Effector CD4-positive, alpha-beta T cell (primary cell): Measurements from ENCODE around the gene STARD13.

ENCODE experiments used
- DNase-seq: peaks from one replicate; pipeline ENCODE4 v3.0.0-alpha.2; 2020

The STARD13 gene

GRCh38 chr13:33303855-33304597 is 18.5 kb upstream of the STARD13 start:
- DNase-seq: no peak

DNA sequence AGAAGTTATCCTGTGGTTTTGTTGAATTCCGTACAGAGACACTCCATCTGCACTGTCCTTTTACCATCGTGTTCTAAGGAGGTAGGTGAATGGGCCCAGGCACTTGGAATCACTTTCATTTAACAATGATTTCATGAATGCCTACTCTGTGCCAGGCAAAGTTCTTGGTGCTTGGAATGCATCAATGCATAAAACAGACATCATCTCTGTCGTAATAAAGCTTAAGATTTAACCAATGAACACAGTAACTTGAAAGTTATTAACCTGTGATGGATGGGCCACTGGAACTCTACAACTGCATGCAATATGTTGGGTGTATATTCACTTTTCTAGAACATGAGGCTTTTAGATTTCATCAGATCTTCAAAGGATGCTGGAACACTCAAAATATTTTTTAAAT is 14.1 kb upstream of the STARD13 start:
- DNase-seq: no peak

- no peak for DNase-seq
Observed at GRCh38 chr13:33296793-33297425, 11.4 kb upstream of the STARD13 start.

DNA sequence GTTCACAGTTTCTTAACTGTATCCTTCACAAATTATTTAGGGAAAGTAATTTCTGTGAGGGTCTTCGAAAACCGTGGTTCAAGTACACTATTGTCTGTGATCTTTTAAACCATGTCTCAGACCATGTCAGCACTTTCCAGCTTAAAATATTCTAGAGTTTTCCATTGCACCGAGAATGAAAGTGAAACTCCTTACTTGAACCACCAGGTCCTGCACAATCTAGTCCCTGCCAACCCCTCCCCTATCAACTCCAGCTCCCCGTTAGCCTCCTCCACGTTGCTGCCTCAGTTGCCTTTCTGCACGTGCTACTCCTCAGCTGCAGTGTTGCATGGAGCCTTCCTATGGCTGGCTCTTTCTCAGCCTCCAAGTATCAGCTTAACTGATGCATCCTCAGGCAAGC is 7.2 kb upstream of the STARD13 start:
- no peak for DNase-seq

DNA sequence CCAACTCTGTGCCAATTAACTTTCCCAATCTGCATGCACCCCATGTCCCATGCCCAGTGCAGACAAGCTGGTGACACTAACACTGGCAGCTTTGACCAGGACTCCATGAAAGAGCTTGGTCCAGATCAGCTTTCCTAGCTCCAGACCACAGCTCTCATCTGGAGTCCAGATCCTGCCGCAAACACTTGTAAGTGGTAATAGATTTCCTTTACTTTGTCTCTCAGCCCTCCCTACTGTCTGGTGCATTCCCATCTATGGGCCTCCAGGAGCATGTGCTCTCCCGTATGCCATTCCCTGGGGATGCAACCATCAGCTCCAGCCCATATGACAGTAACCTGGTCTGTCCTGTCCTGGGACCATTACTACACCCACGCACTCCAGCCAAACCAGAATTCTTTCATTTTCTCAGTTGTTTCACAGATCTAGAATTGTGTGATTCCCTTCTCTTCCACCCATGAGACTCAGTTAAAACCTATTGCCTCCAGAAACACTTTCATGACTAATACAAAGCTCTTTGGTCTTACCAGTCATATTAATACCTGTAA is 4.9 kb upstream of the STARD13 start:
- DNase-seq: no peak

GRCh38 chr13:33289966-33290365 is 4.4 kb upstream of the STARD13 start:
- DNase-seq: no peak

DNA sequence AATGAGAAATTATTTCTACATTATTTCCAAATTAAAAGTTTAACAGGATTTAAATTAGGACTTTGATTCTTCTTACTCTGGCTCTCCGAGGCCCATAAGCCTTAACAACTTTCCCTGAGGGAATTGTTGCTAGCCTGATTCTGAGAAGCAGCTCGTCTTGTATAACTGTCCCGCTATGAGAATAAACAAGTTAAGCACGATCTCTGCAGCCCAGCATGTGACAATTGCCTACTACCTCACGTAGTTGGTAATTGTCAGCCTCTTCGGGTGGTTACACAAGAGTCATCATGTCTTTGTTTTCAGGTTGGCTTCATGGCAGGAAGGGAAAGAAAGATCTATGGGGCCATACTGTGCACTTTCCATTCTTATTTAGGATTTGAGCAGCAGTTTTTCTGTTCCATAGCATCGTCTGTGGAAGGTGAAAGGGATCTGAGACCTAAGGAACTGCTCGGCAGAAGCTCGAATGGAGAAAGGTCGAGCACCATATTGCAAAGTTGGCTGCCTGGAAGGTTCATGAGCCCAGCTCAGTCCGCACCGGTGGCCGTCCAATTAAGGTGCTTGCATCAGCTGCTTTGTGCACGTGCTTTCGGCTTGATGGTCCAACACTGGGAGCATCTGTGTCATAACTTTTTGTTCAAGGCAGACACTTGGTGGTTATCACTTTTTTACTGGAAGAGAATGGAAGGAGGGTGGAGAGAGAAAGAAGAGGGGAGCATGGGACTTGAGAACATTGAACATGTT is 1.8 kb upstream of the STARD13 start:
- DNase-seq: no peak

DNA sequence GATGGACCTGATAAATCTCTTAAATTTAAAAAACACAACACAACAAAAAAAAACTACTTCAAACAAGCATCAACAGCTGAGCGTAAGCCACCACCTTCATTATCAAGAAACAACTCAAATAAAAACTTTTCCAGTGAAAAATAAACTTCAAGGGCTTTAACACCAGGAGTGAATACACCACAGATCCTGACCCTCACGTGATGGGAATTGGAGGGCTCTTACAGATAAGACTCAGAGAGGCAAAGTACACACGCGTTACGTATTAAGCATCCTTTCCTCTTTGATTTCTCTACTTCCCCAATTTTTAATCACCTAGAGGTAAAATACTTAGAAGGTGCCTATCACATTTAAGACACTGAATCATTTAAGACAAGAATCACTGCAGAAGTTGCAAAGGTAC is 573 bp upstream of the STARD13 start:
- no peak for DNase-seq

DNA sequence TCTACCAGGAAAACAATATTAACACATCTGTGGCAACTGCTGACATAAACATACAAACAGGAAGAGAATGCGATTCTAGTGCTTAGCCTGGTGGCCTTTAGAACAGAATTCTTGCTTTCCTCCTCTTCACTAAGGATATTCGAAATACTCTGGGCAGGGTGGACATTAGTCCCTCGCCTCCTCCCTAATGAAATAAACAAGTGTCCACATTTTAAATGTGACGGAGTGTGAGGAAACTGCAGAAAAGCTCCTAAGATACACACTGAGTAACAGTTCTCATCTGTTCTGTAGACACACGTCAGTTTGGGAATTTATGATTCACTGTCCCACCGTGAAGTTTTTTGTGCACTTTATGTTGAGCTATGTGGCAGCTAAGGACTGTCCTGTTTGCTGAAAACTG is 639 bp downstream of the STARD13 start:
- DNase-seq: no peak

DNA sequence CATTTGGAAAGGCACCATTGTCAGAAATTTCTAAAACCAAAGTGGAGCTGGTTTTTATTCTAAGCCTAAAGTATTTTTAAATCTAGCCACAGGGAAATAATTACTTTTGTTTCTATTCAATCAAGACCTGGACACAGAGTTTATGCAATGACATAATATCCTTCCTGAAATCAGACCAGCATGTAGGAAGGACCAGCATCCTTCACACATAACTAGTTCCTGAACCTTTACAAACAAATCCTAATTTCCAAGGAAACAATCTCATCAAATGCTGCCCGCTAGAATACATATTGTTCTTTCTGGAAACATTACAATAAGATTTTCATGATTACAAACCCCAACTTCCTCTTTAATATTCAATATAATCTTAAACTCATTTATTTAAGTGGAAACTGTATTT is 1.5 kb downstream of the STARD13 start:
- DNase-seq: no peak

DNA sequence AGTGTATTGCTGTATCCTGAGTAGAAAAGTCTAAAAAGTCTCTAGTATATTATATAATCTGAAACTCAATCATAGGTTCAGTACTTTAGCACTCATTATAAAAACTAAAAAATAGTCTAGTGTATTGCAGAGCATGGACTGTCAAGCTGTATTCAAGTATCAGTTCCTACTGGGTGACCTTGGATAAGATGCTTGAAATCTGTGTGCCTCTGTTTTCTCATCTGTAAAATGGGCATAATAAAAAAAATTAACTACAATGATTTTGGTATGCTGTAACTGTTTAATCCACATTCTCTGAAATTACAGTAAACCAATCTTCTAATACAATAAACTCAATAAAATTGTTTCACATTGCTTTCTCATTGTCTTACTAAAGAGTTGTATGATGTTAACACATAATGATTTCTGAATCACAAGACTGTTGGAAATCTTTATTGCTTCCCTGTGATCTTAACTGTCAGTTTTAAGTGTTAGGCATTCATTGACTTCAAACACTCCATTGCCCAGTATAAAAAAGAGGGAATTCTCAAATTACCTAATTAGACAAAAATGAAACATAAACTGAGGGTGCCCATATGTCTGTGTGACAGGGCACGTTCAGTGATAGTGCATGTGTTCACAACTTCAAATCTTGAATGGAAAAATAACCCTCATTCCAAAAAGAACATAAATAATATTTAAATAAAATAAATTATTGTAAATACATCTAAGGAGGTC is 2.2 kb downstream of the STARD13 start:
- DNase-seq: no peak

DNA sequence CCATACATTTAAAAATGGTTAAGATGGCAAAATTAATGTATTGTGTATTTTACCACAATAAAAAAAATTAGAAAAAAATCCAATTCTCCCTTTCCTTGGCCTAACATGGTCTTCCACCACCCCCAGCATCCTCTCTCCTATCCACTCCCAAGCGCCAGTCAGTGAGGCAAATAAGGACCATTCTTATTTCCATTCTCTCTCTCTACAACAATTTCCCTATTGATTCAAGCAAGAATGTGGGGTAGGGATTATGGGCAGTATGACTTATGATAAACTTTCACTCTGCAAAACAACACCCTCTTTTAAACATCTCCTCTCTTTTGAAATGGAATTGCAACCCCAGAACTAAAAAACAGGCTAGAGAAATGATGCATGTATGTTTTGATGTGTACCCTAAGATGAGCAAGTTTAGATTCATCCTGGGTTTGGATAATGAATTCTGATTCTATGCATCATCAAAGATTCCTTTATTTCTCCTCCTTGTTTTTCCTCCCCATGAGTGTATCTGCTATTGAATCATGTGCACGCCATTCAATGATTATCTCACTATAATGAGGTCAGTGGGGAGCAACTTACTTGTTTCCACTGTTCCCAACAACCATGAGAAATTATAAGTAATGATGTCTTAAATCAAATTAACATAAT is 3.5 kb downstream of the STARD13 start:
- DNase-seq: no peak

GRCh38 chr13:33280923-33281322 is 4.6 kb downstream of the STARD13 start:
- DNase-seq: no peak

DNA sequence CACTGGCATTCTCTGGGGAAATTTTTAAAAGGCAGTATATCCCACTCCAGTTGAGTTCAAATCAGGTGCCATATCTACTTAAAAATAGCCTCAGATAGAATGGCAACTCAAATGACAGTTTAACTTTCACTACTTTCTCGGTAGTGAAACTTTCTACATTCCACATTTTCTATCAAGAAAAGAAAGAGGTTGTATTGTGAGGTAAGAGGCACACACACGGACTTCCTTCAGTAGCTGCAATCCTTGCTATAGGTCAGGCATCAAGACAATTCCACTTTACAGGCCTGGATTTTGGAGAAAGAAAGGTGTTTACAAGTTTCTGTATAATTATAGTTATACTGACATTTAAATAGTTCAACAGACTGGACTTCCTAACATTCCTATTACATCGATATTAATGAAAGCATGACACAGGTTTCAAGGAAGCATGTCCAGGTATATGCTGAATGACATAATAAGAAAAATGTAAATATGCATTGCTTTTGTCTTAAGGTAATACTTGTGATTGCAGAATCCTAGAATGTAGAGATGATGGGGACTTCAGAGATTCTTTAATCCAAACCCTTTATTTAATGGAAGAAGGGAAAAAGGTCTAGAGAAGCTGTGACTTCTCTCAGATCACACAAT is 5.2 kb downstream of the STARD13 start:
- DNase-seq: no peak

GRCh38 chr13:33279414-33280278 is 5.9 kb downstream of the STARD13 start:
- DNase-seq: no peak

- DNase-seq: no peak
Observed at GRCh38 chr13:33278913-33279312, 6.6 kb downstream of the STARD13 start.

- no peak for DNase-seq
Observed at GRCh38 chr13:33277946-33278345, 7.6 kb downstream of the STARD13 start.

DNA sequence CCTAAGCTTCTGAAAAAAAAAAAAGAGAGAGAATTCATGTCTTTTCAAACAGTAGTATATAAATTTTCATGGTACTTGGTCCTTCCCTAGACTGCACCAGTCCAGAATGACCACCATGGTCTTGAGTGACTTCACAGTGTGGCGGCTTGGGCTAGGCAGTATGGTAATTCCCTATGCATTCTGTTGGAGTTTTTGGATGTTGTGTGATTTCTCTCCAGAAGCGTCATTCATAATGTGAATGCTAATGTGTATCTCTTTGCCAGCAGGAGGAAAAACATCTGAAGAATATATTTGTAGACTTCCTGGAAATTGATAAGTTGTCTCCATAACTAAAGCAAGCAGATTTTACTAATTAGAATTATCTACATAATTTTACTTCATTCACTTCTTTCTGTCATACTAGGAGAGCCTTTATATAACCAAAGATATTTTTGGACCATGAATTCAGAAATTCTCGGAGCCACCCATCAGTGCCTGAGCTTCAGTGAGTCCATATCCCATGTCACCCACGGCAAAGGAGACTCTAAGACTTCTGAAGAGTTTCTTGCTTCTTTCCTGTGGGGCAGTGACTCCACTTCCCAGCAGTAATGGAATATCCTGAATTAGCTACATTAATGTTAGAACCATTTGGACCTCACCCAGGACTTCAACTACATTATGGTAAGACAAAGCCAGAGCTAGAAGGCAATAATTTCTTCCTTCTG is 8.4 kb downstream of the STARD13 start:
- no peak for DNase-seq

GRCh38 chr13:33276570-33276969 is 9.0 kb downstream of the STARD13 start:
- no peak for DNase-seq

GRCh38 chr13:33275916-33276315 is 9.6 kb downstream of the STARD13 start:
- DNase-seq: no peak
